ENCODE results near the gene PRKN.

Gene PRKN

GRCh38 chr6:161465403-161465802 lies 1262.2 kb downstream of the PRKN start:
- DNase-seq (ENCODE audit: low read depth), result no peak
- no peak for TF ChIP-seq CTCF (IDR thresholded peaks at IDR 0.05; ENCODE audit: insufficient read depth, low read depth, low read length, missing control alignments)
- H3K4me3 ChIP-seq (ENCODE audit: low read length), result no peak overlapping the region

DNA sequence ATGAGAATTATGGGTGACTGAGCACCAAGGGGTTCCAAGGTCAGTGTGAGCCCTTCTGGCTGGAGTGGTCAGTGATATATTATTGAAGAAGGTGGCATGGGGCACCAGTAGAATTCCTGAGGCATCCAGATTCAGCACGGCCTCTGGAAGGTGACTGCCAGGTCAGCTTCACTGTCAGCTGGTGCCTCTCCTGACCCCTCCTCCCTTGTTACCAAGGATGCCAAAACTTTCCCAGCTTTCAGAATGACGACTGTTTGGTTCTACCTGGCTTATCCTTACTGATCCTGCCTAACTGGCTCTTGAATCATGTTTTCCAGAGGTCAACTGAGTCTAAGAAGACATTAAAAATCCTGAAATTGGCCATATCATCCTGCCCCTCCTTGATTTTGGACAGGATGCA lies 1264.5 kb downstream of the PRKN start:
- DNase-seq (ENCODE audit: low read depth), result no peak
- TF ChIP-seq CTCF (IDR thresholded peaks at IDR 0.05; ENCODE audit: insufficient read depth, low read depth, low read length, missing control alignments), result no peak
- H3K4me3 ChIP-seq (ENCODE audit: low read length), result no peak overlapping the region

DNA sequence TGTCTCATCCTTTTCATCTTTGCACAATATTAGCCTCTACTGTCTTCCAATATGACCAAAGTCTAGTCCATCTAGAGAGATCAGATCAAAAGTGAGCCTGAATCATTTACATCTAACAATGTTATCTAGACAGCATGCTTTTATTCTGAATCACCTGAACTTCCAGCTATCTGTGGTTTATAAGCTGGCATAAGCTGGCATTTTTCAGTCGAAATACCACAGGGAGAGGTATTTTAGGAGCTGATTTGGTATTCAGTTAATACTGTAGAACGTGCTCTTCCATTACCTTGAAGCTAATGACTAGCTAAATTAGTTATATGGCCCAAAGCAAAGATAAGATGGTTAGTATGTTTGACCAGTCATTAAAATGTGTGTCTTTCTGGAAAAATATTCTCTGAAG lies 1265.4 kb downstream of the PRKN start:
- peak; percentile 49 for DNase-seq (ENCODE audit: low read depth)
- no peak for TF ChIP-seq CTCF (IDR thresholded peaks at IDR 0.05; ENCODE audit: insufficient read depth, low read depth, low read length, missing control alignments)
- no peak overlapping the region for H3K4me3 ChIP-seq (ENCODE audit: low read length)

- DNase-seq (ENCODE audit: low read depth), result no peak
- no peak for TF ChIP-seq CTCF (IDR thresholded peaks at IDR 0.05; ENCODE audit: insufficient read depth, low read depth, low read length, missing control alignments)
- H3K4me3 ChIP-seq (ENCODE audit: low read length), result no peak overlapping the region
Measured at GRCh38 chr6:161459008-161459615, 1268.5 kb downstream of the PRKN start.

- DNase-seq (ENCODE audit: low read depth), result no peak
- TF ChIP-seq CTCF (IDR thresholded peaks at IDR 0.05; ENCODE audit: insufficient read depth, low read depth, low read length, missing control alignments), result no peak
- H3K4me3 ChIP-seq (ENCODE audit: low read length), result no peak overlapping the region
Measured at GRCh38 chr6:161458201-161458951, 1269.2 kb downstream of the PRKN start.

DNA sequence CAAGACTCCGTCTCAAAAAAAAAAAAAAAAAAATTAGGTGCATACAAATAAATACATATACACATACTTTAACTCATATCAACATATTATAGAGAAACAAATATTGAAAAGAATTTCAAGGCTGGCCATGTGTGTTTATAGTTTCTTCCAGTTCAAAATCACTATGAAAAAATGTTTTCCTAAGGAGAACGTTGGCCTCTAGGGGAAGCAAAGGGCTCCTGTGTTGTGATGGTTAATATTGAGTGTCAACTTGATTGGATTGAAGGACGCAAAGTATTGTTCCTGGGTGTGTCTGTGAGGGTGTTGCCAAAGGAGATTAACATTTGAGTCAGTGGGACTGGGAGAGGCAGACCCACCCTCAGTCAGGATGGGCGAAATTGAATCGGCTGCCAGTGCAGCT lies 1271.7 kb downstream of the PRKN start:
- no peak for TF ChIP-seq CTCF (IDR thresholded peaks at IDR 0.05; ENCODE audit: insufficient read depth, low read depth, low read length, missing control alignments)
- no peak overlapping the region for H3K4me3 ChIP-seq (ENCODE audit: low read length)
- no peak for DNase-seq (ENCODE audit: low read depth)

DNA sequence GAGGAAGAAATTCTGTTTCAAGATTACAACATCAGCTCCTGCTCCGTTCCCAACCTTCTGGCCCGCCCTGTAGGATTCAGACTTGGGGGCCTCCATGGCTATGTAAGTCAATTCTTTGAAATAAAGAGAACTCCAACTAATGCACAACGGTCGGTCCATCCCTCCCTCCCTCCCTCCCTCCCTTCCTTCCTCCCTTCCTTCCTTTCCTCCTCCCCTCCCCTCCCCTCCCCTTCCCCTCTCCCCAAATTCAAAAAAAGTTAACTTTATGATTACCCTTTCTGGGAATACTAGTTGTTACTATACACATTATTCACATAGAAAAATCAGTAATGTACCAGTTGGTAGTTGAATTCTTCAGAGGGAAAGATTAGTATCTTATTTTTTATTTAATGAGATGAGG lies 1274.0 kb downstream of the PRKN start:
- no peak for DNase-seq (ENCODE audit: low read depth)
- no peak for TF ChIP-seq CTCF (IDR thresholded peaks at IDR 0.05; ENCODE audit: insufficient read depth, low read depth, low read length, missing control alignments)
- no peak overlapping the region for H3K4me3 ChIP-seq (ENCODE audit: low read length)

Measured in epithelial cell of esophagus (primary cell).